ENCODE results near the gene HSDL1. TPM values are rescaled to one million over a fixed set of nuclear protein-coding genes. Genes with fewer than 3 reads are reported as not detected.

HSDL1 gene
- 15.4 and 16.3 TPM in 2 replicates for total RNA-seq (2014; rRNA removed; shearing (Covaris generic))
- total RNA-seq (2022) = 25.1 and 26.9 TPM in 2 replicates
- percentile 59 among the genes with signal in this experiment for Bru-seq, nascent RNA
- BruChase-seq, experiment 1, labeled RNA remaining after a 6-hour chase = percentile 65 among the genes with signal in this experiment
- percentile 76 among the genes with signal in this experiment for BruChase-seq, experiment 2, labeled RNA remaining after a 2-hour chase
- long read RNA-seq, transcript HSDL1-208 (1 exons, 3,059 nt) = minor isoform, 7 of 59 reads
- long read RNA-seq, transcript HSDL1-201 (6 exons, 3,519 nt) = major isoform, 35 of 59 reads
- long read RNA-seq, partial matches to known transcripts = 2 of 59 reads
- long read RNA-seq, other reads (novel, unspliced or antisense) = 11 of 59 reads

- no peaks in the 10 kb centered on the region for H3K9me2 ChIP-seq (ENCODE audit: insufficient read depth, low read length)
- H2AFZ ChIP-seq (ENCODE audit: low read length) = peak within 1 kb of the TSS; percentile 54
- intact Hi-C loops (cut with micrococcal nuclease; ENCODE audit: unreplicated experiment) = loop anchor here (5.0 kb wide), 1 partner anchor 42 kb away; the partner anchor contains the start of gene TAF1C
- H3K9me3 ChIP-seq (ENCODE audit: low read length) = no peaks in the 10 kb centered on the region
- peak within 1 kb of the TSS; percentile 74 for H3K4me3 ChIP-seq (ENCODE audit: low read depth, low read length, poor library complexity, severe bottlenecking)
- H3K27ac ChIP-seq (ENCODE audit: low read depth, low read length, poor library complexity, severe bottlenecking) = peak within 1 kb of the TSS; percentile 50
- peaks cover 4% of the 10 kb centered on the region; the same call in 1 of the 2 replicates for H3K36me3 ChIP-seq (ENCODE audit: insufficient read depth, low read length)
- peak within 1 kb of the TSS; percentile 98 for H3K4me2 ChIP-seq (ENCODE audit: low read length)
- peak; percentile 92 for DNase-seq (ENCODE audit: low spot score)
- no TSS peak for BruUV-seq (replicated peaks)
- POLR2A ChIA-PET = interaction anchor here (2.0 kb wide), 1 partner anchor 28 kb away, joined by 15 read pairs; the partner anchor contains the start of gene MBTPS1
- peaks cover 20% of the 10 kb centered on the region for H3K79me2 ChIP-seq (ENCODE audit: insufficient read depth, low read depth, low read length)
- CTCF ChIA-PET (ENCODE audit: unreplicated experiment) = no interaction called here
- H4K20me1 ChIP-seq (ENCODE audit: insufficient read depth, low read length) = 0 out of 2 replicates have a peak, but pooled peaks cover 9% of the 10 kb centered on the region
- peaks cover 17% of the 10 kb centered on the region for H3K4me1 ChIP-seq (ENCODE audit: insufficient read depth, low read length, poor library complexity, severe bottlenecking)
- no peak for TF ChIP-seq EZH2phosphoT487 (IDR thresholded peaks at IDR 0.05; ENCODE audit: borderline replicate concordance, low read depth, low read length)
- TF ChIP-seq, protein P1, sequence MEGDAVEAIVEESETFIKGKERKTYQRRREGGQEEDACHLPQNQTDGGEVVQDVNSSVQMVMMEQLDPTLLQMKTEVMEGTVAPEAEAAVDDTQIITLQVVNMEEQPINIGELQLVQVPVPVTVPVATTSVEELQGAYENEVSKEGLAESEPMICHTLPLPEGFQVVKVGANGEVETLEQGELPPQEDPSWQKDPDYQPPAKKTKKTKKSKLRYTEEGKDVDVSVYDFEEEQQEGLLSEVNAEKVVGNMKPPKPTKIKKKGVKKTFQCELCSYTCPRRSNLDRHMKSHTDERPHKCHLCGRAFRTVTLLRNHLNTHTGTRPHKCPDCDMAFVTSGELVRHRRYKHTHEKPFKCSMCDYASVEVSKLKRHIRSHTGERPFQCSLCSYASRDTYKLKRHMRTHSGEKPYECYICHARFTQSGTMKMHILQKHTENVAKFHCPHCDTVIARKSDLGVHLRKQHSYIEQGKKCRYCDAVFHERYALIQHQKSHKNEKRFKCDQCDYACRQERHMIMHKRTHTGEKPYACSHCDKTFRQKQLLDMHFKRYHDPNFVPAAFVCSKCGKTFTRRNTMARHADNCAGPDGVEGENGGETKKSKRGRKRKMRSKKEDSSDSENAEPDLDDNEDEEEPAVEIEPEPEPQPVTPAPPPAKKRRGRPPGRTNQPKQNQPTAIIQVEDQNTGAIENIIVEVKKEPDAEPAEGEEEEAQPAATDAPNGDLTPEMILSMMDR (conservative IDR thresholded peaks at IDR 0.05; ENCODE audit: low read length) = peak; percentile 50
Observed at GRCh38 chr16:84144859-84145639, at the start of gene HSDL1, which contains the start of gene DNAAF1. Gene HSDL1 (minus strand): TSS chr16:84145177. CDS start chr16:84131321, 13,856 bp downstream. Gene DNAAF1 (plus strand): TSS chr16:84145308. CDS start chr16:84145441, 133 bp downstream.

DNA sequence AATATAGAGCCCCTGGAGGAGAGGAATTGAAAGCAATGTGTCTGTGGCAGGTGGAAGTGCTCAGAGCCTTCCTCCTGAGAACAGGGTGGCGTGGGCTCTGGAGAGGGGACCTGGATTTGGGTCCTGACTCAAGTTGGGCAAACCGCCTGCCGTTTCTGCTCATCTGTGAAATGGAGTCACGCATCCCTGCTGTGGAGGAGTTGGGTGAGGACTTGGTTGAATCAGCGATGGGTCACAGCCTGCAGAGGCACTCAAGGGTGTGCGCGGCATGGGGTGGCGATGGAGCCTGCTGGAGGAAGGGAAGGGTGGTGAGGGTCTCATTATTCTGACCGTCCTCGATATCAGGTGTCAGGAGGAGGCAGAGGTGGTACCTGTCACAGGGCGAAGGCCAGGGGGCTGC is 49.0 kb upstream of the HSDL1 start:
- no peak overlapping the region; the same call in 1 of the 2 replicates for H3K4me2 ChIP-seq (ENCODE audit: low read length)
- TF ChIP-seq EZH2phosphoT487 (IDR thresholded peaks at IDR 0.05; ENCODE audit: borderline replicate concordance, low read depth, low read length) = no peak
- TF ChIP-seq, protein P1 (conservative IDR thresholded peaks at IDR 0.05; ENCODE audit: low read length) = no peak
- no peaks in the 10 kb centered on the region for H3K79me2 ChIP-seq (ENCODE audit: insufficient read depth, low read depth, low read length)
- no peaks in the 10 kb centered on the region for H4K20me1 ChIP-seq (ENCODE audit: insufficient read depth, low read length)
- no peak for DNase-seq (ENCODE audit: low spot score)
- no peaks in the 10 kb centered on the region for H3K36me3 ChIP-seq (ENCODE audit: insufficient read depth, low read length)
- H2AFZ ChIP-seq (ENCODE audit: low read length) = no peak overlapping the region
- no peak overlapping the region for H3K4me3 ChIP-seq (ENCODE audit: low read depth, low read length, poor library complexity, severe bottlenecking)
- no peaks in the 10 kb centered on the region for H3K9me2 ChIP-seq (ENCODE audit: insufficient read depth, low read length)
- H3K9me3 ChIP-seq (ENCODE audit: low read length) = no peaks in the 10 kb centered on the region
- BruUV-seq (replicated peaks) = no TSS peak
- CTCF ChIA-PET (ENCODE audit: unreplicated experiment) = no interaction called here
- intact Hi-C loops (cut with micrococcal nuclease; ENCODE audit: unreplicated experiment) = no loop called here
- H3K27ac ChIP-seq (ENCODE audit: low read depth, low read length, poor library complexity, severe bottlenecking) = no peak overlapping the region
- H3K4me1 ChIP-seq (ENCODE audit: insufficient read depth, low read length, poor library complexity, severe bottlenecking) = no peaks in the 10 kb centered on the region
- POLR2A ChIA-PET = no interaction called here

Measured in OCI-LY7 (cell line).